Fibroblast of villous mesenchyme (primary cell): ENCODE measurements around the gene KNOP1. TPM values are rescaled to one million over a fixed set of nuclear protein-coding genes. Genes with fewer than 3 reads are reported as not detected.

Experiments used
- DNase-seq: peaks from one replicate; pipeline ENCODE4 v3.0.0-alpha.2; 2010; ENCODE audit warnings: low read depth
- H3K4me3 ChIP-seq: 2 replicates; pipeline ENCODE4 v1.5.1; 2011; ENCODE audit warnings: low read depth, mild to moderate bottlenecking, low read length
- CTCF ChIP-seq: IDR thresholded peaks from 2 replicates; pipeline ENCODE4 v1.5.1; 2012; ENCODE audit warnings: low read depth, mild to moderate bottlenecking, low read length; ENCODE audit not compliant: insufficient read depth
- total RNA-seq: library from RNA; depleted of rRNA; stranded (reverse); fragments of >200 nt; gene quantifications from 2 replicates; pipeline ENCODE4 v1.2.3, GENCODE V29; 2012

The KNOP1 gene
- total RNA-seq, 1 donor: 17.3 TPM

GRCh38 chr16:19707569-19708295 lies 10.3 kb downstream of the KNOP1 start:
- DNase-seq: no peak
- no peak for TF ChIP-seq CTCF
- no peak overlapping the region for H3K4me3 ChIP-seq

- no peak overlapping the region for H3K4me3 ChIP-seq
- DNase-seq: no peak
- no peak for TF ChIP-seq CTCF
These were observed 11.2 kb downstream of the KNOP1 start for GRCh38 chr16:19706846-19707245.

GRCh38 chr16:19705843-19706242 lies 12.2 kb downstream of the KNOP1 start:
- DNase-seq: no peak
- no peak for TF ChIP-seq CTCF
- H3K4me3 ChIP-seq: no peak overlapping the region

GRCh38 chr16:19705146-19705501 lies 12.9 kb downstream of the KNOP1 start:
- DNase-seq: no peak
- no peak overlapping the region for H3K4me3 ChIP-seq
- no peak for TF ChIP-seq CTCF

- no peak for TF ChIP-seq CTCF
- DNase-seq: peak; percentile 95
- H3K4me3 ChIP-seq: no peak overlapping the region
These were observed 13.5 kb downstream of the KNOP1 start for GRCh38 chr16:19704321-19705145.

- no peak for TF ChIP-seq CTCF
- H3K4me3 ChIP-seq: no peak overlapping the region
- no peak for DNase-seq
These were observed 14.7 kb downstream of the KNOP1 start for GRCh38 chr16:19703172-19703889.
